Activated CD4-positive, CD25-positive, alpha-beta regulatory T cell treated with anti-CD3 and anti-CD28 coated beads, Interleukin-2, amount 50 U/mL, for 72 hours (primary cell): ENCODE data around the gene NDRG4.

Experiments
- DNase-seq: peaks from one replicate; pipeline ENCODE4 v3.0.0; 2021

The NDRG4 gene

GRCh38 chr16:58495521-58496331 is 4.2 kb upstream of the NDRG4 start:
- DNase-seq = no peak

GRCh38 chr16:58497468-58497867 is 2.5 kb upstream of the NDRG4 start:
- DNase-seq = no peak

- no peak for DNase-seq
These were observed 2.0 kb upstream of the NDRG4 start for GRCh38 chr16:58497935-58498334.

- no peak for DNase-seq
These were observed 1.4 kb upstream of the NDRG4 start for GRCh38 chr16:58498341-58499091.

- DNase-seq = no peak
These were observed 841 bp upstream of the NDRG4 start for GRCh38 chr16:58499092-58499511.

- DNase-seq = peak; percentile 34
These were observed 693 bp downstream of the NDRG4 start for GRCh38 chr16:58500430-58501241.

- DNase-seq = peak; percentile 54
These were observed 1.5 kb downstream of the NDRG4 start for GRCh38 chr16:58501242-58502131.

GRCh38 chr16:58502217-58502921 is 2.4 kb downstream of the NDRG4 start:
- DNase-seq = no peak

GRCh38 chr16:58503166-58503862 is 3.4 kb downstream of the NDRG4 start:
- DNase-seq = no peak

GRCh38 chr16:58503863-58504688 is 4.1 kb downstream of the NDRG4 start:
- DNase-seq = peak; percentile 23

GRCh38 chr16:58506241-58507194 is 6.6 kb downstream of the NDRG4 start:
- peak; percentile 24 for DNase-seq

- peak; percentile 26 for DNase-seq
These were observed 7.4 kb downstream of the NDRG4 start for GRCh38 chr16:58507195-58507962.

- DNase-seq = peak; percentile 6
These were observed 8.2 kb downstream of the NDRG4 start for GRCh38 chr16:58507963-58508670.

GRCh38 chr16:58508671-58509251 is 8.8 kb downstream of the NDRG4 start:
- peak; percentile 11 for DNase-seq

GRCh38 chr16:58509256-58510096 is 9.5 kb downstream of the NDRG4 start:
- peak; percentile 22 for DNase-seq
